Type B pancreatic cell (in vitro differentiated cells): ENCODE measurements around the gene TPRX1. TPM values are rescaled to one million over a fixed set of nuclear protein-coding genes. Genes with fewer than 3 reads are reported as not detected.
A peak's percentile ranks its signal among the peaks of the same experiment; 100 is the strongest.

ENCODE experiments used
- DNase-seq: peaks from one replicate; pipeline ENCODE4 v3.0.0; 2021; ENCODE audit warnings: mixed read lengths; ENCODE audit not compliant: unreplicated experiment; ENCODE audit errors: extremely low spot score
- H3K27ac Mint-ChIP-seq: 2 replicates; pipeline ENCODE4 v1.8.0; 2021; ENCODE audit warnings: mild to moderate bottlenecking, mixed read lengths
- H3K27me3 Mint-ChIP-seq: 2 replicates; pipeline ENCODE4 v1.8.0; 2021; ENCODE audit warnings: mixed read lengths
- H3K36me3 Mint-ChIP-seq: 2 replicates; pipeline ENCODE4 v1.8.0; 2021; ENCODE audit warnings: mixed read lengths
- H3K4me1 Mint-ChIP-seq: one replicate; pipeline ENCODE4 v1.8.0; 2021; ENCODE audit warnings: mixed read lengths; ENCODE audit not compliant: unreplicated experiment
- H3K4me3 Mint-ChIP-seq: 2 replicates; pipeline ENCODE4 v1.8.0; 2021; ENCODE audit warnings: mild to moderate bottlenecking, mixed read lengths
- H3K9me3 Mint-ChIP-seq: 2 replicates; pipeline ENCODE4 v1.8.0; 2021; ENCODE audit warnings: mixed read lengths
- CTCF ChIP-seq: fragments of 200-600 bp; sonication (generic); conservative IDR thresholded peaks from 2 replicates; pipeline ENCODE4 v1.5.0; 2021; ENCODE audit warnings: antibody characterized with exemption, mild to moderate bottlenecking
- total RNA-seq: library from RNA; stranded (reverse); gene quantifications from 2 replicates; pipeline ENCODE4 v1.2.1, GENCODE V29; 2021; ENCODE audit warnings: low replicate concordance

Gene TPRX1
- total RNA-seq, 1 donor from 2014 or later, result not detected

- no peaks in the 10 kb centered on the region for H3K9me3 Mint-ChIP-seq
- H3K4me3 Mint-ChIP-seq, result no peak overlapping the region
- no peaks in the 10 kb centered on the region for H3K4me1 Mint-ChIP-seq
- TF ChIP-seq CTCF, result no peak
- H3K27me3 Mint-ChIP-seq, result peaks cover 7% of the 10 kb centered on the region
- H3K27ac Mint-ChIP-seq, result no peak overlapping the region
- H3K36me3 Mint-ChIP-seq, result no peaks in the 10 kb centered on the region
- DNase-seq, result no peak
These were observed 35.1 kb upstream of the TPRX1 start for GRCh38 chr19:47839411-47839810.

GRCh38 chr19:47836038-47836437, 31.7 kb upstream of the TPRX1 start:
- no peaks in the 10 kb centered on the region for H3K9me3 Mint-ChIP-seq
- H3K27me3 Mint-ChIP-seq, result no peaks in the 10 kb centered on the region
- no peak for DNase-seq
- H3K4me3 Mint-ChIP-seq, result no peak overlapping the region
- no peak overlapping the region for H3K27ac Mint-ChIP-seq
- no peak for TF ChIP-seq CTCF
- H3K36me3 Mint-ChIP-seq, result no peaks in the 10 kb centered on the region
- no peaks in the 10 kb centered on the region for H3K4me1 Mint-ChIP-seq

GRCh38 chr19:47832723-47833122, 28.4 kb upstream of the TPRX1 start:
- H3K4me1 Mint-ChIP-seq, result no peaks in the 10 kb centered on the region
- TF ChIP-seq CTCF, result no peak
- no peak overlapping the region for H3K4me3 Mint-ChIP-seq
- no peaks in the 10 kb centered on the region for H3K9me3 Mint-ChIP-seq
- no peaks in the 10 kb centered on the region for H3K27me3 Mint-ChIP-seq
- no peak overlapping the region for H3K27ac Mint-ChIP-seq
- no peaks in the 10 kb centered on the region for H3K36me3 Mint-ChIP-seq
- DNase-seq, result no peak

GRCh38 chr19:47826800-47827199, 22.4 kb upstream of the TPRX1 start:
- no peak for TF ChIP-seq CTCF
- no peak overlapping the region for H3K4me3 Mint-ChIP-seq
- no peaks in the 10 kb centered on the region for H3K9me3 Mint-ChIP-seq
- DNase-seq, result no peak
- peaks cover 6% of the 10 kb centered on the region for H3K27me3 Mint-ChIP-seq
- H3K4me1 Mint-ChIP-seq, result peaks cover 9% of the 10 kb centered on the region
- H3K36me3 Mint-ChIP-seq, result no peaks in the 10 kb centered on the region
- H3K27ac Mint-ChIP-seq, result no peak overlapping the region

GRCh38 chr19:47824396-47824795, 20.0 kb upstream of the TPRX1 start:
- Mint-ChIP-seq H3K9me3 (no peaks in the 10 kb centered on the region), H3K27ac (no peak overlapping the region), H3K4me3 (no peak overlapping the region), H3K27me3 (peaks cover 26% of the 10 kb centered on the region), H3K4me1 (peaks cover 22% of the 10 kb centered on the region), H3K36me3 (no peaks in the 10 kb centered on the region)
- TF ChIP-seq CTCF, result no peak
- no peak for DNase-seq

- no peak for DNase-seq
- H3K27ac Mint-ChIP-seq, result peak within 1 kb of the TSS; percentile 55
- H3K36me3 Mint-ChIP-seq, result no peaks in the 10 kb centered on the region
- H3K4me1 Mint-ChIP-seq, result peaks cover 22% of the 10 kb centered on the region
- no peaks in the 10 kb centered on the region for H3K9me3 Mint-ChIP-seq
- no peak for TF ChIP-seq CTCF
- peaks cover 35% of the 10 kb centered on the region for H3K27me3 Mint-ChIP-seq
- no peak within 1 kb of the TSS for H3K4me3 Mint-ChIP-seq
These were observed 17.2 kb upstream of the TPRX1 start, which contains the start of gene CRX for GRCh38 chr19:47821460-47822020. CRX (plus strand) TSS chr19:47821937; CDS start chr19:47834444, 12,507 bp downstream.
